Pulmonary artery endothelial cell (primary cell): ENCODE measurements around the gene TYMS. TPM values are rescaled to one million over a fixed set of nuclear protein-coding genes. Genes with fewer than 3 reads are reported as not detected.

Experiments
- DNase-seq: peaks from one replicate; pipeline ENCODE4 v3.0.0-alpha.2; 2011; ENCODE audit warnings: low read depth, low spot score
- total RNA-seq: library from RNA; depleted of rRNA; stranded (reverse); fragments of >200 nt; gene quantifications from 2 replicates; pipeline ENCODE4 v1.2.3, GENCODE V29; 2014

TYMS gene
- total RNA-seq, 1 donor from 2014 or later = 48.0 TPM

GRCh38 chr18:710418-711300, 53.2 kb downstream of the TYMS start:
- no peak for DNase-seq

- no peak for DNase-seq
Observed at GRCh38 chr18:711310-711656, 53.8 kb downstream of the TYMS start.

- DNase-seq = peak; percentile 24
Observed at GRCh38 chr18:711657-712400, 54.4 kb downstream of the TYMS start.

- peak; percentile 48 for DNase-seq
Observed at GRCh38 chr18:712401-713134, 55.1 kb downstream of the TYMS start, which contains the start of gene ENOSF1. Gene ENOSF1 (minus strand): TSS chr18:712630. CDS start chr18:712587, 43 bp downstream.

GRCh38 chr18:713135-713490, 55.7 kb downstream of the TYMS start:
- no peak for DNase-seq

GRCh38 chr18:715626-716025, 58.2 kb downstream of the TYMS start:
- no peak for DNase-seq

- no peak for DNase-seq
Observed at GRCh38 chr18:717003-717402, 59.5 kb downstream of the TYMS start.

Other genes starting within 250 kb of the TYMS start
- gene COLEC12, start 157.0 kb upstream of the TYMS start, total RNA-seq = 13.5 and 24.3 TPM in 2 replicates
- not detected in 2 replicates for gene CETN1, start 77.3 kb upstream of the TYMS start, total RNA-seq
- gene CLUL1, start 60.7 kb upstream of the TYMS start, total RNA-seq = not detected in 2 replicates
- 23.2 and 28.9 TPM in 2 replicates for gene ENOSF1, start 55.0 kb downstream of the TYMS start, total RNA-seq
- 255 and 276 TPM in 2 replicates for gene YES1, start 154.6 kb downstream of the TYMS start, total RNA-seq
- gene ADCYAP1, start 247.2 kb downstream of the TYMS start, total RNA-seq = not detected in 2 replicates